Measurements from ENCODE around the gene AMOTL1.

Gene AMOTL1

GRCh38 chr11:94768602-94769541, 716 bp downstream of the AMOTL1 start:
- DNase-seq (ENCODE audit: low read depth in 2 of 3, low spot score in 2 of 3), result no peak

GRCh38 chr11:94769880-94770279, 1.7 kb downstream of the AMOTL1 start:
- no peak for DNase-seq (ENCODE audit: low read depth in 2 of 3, low spot score in 2 of 3)

GRCh38 chr11:94770563-94771120, 2.5 kb downstream of the AMOTL1 start:
- no peak for DNase-seq (ENCODE audit: low read depth in 2 of 3, low spot score in 2 of 3)

DNA sequence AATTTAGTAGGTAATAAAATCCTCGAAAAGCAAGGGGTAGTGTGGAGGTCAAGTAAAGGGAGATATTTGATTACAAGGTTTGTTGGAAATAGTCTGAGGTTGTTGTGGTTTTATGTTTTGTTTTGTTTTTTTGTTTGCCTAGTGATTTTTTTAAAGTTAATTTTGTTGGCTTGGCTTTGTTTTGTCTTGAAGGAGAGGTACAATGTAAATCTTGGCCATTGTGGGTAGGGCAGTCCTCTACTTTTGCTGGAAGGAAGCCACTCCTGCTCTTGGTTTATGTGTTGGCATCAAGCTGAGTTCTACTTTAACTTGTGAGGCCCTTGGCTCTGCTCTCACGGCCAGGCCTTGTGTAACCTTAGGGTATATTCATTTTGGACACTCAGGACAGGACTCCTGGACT, 3.2 kb downstream of the AMOTL1 start:
- no peak for DNase-seq (ENCODE audit: low read depth in 2 of 3, low spot score in 2 of 3)

DNA sequence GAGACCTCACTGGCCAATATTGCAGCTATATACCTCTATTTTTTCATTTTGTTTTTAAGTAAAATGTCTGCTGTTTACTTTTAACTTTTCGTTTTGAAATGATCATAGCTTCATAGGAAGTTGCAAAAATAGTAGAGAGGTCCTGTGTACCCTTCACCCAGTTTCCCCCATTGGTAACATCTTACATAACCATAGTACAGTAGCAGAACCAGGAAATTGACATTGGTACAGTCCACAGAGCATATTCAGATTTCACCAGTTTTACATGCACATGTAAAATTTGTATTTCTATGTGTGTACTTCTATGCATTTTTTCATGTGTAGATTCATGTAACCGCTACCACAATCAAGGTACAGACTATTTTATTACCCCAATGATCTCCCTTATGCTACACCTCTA, 3.8 kb downstream of the AMOTL1 start:
- DNase-seq (ENCODE audit: low read depth in 2 of 3, low spot score in 2 of 3), result no peak

- no peak for DNase-seq (ENCODE audit: low read depth in 2 of 3, low spot score in 2 of 3)
These were observed 5.7 kb downstream of the AMOTL1 start for GRCh38 chr11:94773842-94774241.

DNA sequence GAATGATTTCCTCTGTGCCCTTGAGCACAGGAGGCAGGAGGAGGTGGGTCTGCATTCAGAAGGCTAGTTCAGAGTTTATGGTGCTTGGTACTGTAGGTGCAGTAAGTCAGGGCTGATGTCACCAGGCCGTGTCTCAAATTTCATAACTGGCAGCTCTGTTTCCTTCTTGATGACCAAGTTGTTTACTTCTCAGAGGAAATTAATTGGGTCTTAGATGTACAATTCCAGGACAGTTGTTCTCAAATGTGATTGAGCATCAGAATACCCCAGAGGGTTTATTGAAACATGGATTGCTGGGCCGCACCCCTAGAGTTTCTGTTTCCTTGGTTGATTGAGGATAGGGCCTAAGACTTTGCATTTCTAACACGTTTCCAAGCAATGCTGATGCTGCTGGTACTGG, 6.2 kb downstream of the AMOTL1 start:
- no peak for DNase-seq (ENCODE audit: low read depth in 2 of 3, low spot score in 2 of 3)

DNA sequence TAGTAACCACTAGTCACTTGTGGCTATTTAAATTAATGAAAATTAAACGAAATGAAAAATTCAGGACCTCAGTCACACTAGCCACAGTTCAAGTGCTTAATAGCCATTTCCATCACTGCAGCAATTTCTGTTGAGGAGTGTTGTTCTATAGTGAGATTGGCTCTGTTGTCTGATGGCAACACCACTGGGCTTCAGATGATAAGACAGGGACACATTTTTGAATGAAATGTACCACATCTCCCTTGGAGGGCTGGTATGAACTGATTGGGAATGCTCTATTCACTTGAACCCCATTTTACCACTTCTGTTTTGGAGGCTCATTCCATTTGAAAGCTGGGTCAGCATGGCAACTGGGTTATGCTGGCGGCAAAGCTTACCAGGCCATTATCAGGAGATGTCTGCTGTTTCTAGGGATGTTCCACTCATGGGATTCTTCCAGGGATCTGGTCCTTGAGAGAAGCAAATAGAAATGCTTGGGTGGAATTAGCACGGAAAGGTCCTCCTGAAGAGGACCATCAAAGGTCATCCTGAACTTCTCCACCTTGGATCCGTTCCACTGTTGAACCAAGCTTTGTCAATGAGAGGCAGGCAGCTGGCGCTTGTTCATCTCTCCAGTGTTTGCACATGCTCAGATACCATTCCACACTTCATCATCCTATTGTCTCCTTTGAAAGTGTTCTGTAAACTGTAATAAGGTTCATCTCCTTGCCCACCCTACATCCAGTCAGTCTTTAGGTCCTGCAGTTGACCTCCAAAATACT, 7.6 kb downstream of the AMOTL1 start:
- no peak for DNase-seq (ENCODE audit: low read depth in 2 of 3, low spot score in 2 of 3)

GRCh38 chr11:94776351-94777321, 8.5 kb downstream of the AMOTL1 start:
- no peak for DNase-seq (ENCODE audit: low read depth in 2 of 3, low spot score in 2 of 3)

DNA sequence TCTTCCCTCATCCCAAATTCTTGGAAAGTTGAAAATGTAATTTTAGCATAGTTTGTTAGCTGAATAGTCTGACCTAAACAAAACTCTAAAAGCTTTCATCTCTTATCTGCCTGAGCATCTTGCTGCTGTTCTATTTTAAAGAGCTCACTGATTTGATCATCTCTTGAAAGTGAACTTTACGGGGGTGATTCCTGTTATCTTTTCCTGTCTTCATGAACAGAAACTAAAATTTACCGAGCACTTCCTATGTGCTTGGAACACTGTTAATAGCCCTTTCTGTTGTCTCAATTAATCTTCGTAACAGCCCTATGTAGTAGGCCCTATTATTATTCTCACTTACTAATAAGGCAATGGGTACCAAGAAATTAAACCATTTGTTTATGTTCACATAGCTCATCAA, 12.3 kb downstream of the AMOTL1 start:
- no peak for DNase-seq (ENCODE audit: low read depth in 2 of 3, low spot score in 2 of 3)

DNA sequence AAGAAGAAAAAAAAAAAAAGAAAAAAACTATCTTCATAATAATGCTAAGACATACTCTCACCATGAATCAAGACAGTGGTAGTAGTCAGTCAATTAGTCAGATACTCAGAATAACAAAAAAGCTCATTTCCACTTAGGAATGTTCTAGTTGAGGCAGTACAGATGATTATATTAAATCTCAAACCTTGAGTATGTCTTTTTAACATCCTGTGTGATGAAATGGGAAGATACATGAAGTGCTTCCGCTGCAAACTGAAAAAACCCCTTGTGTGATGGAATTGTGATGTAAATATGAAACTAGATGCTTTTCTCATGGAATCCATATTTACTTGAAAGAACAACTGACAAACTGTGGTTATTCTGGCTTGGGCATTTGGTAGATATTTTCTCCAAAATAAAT, 13.7 kb downstream of the AMOTL1 start:
- no peak for DNase-seq (ENCODE audit: low read depth in 2 of 3, low spot score in 2 of 3)

DNA sequence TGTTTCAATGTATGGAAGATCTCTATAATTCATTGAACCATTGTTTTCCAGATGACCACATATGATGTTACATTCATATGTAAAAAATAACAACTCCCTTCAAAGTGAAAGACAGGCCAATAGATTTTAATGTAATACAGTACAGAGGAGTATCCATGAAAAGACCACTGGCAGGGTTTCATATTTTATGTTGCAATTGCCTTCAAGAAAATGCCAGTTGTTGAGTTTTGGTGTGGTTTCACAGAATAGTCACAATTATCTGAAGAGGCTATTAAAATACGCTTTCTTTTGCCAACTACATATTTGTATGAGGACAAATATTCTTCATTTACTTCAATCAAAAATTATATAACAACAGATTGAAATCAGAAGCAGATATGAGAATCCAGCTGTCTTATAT, 14.3 kb downstream of the AMOTL1 start:
- DNase-seq (ENCODE audit: low read depth in 2 of 3, low spot score in 2 of 3), result no peak

DNA sequence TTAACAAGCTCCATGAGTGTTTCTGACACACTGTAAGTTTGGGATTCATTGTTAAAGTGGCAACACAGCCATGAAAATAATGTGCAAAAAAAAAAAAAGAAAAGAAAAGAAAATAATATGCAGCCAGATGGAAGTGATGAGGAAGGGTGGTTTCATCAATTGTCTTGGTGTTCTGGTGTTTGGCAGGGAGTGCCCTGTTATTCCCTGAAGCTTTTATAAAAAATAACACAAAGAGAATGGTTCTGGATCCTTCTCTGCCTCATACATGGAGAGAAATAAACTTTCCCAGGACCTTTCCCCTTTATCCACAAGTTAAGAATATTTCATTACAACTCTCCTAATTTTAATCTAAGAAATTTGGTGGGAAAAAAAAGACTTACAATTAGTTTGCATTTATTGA, 16.7 kb downstream of the AMOTL1 start:
- no peak for DNase-seq (ENCODE audit: low read depth in 2 of 3, low spot score in 2 of 3)

GRCh38 chr11:94785509-94785908, 17.4 kb downstream of the AMOTL1 start:
- no peak for DNase-seq (ENCODE audit: low read depth in 2 of 3, low spot score in 2 of 3)

- DNase-seq (ENCODE audit: low read depth in 2 of 3, low spot score in 2 of 3), result no peak
These were observed 18.3 kb downstream of the AMOTL1 start for GRCh38 chr11:94786264-94787126.

- no peak for DNase-seq (ENCODE audit: low read depth in 2 of 3, low spot score in 2 of 3)
These were observed 19.6 kb downstream of the AMOTL1 start for GRCh38 chr11:94787801-94788200.

- DNase-seq (ENCODE audit: low read depth in 2 of 3, low spot score in 2 of 3), result no peak
These were observed 20.2 kb downstream of the AMOTL1 start for GRCh38 chr11:94788396-94788795.

- DNase-seq (ENCODE audit: low read depth in 2 of 3, low spot score in 2 of 3), result no peak
These were observed 22.0 kb downstream of the AMOTL1 start for GRCh38 chr11:94790197-94790596.

DNA sequence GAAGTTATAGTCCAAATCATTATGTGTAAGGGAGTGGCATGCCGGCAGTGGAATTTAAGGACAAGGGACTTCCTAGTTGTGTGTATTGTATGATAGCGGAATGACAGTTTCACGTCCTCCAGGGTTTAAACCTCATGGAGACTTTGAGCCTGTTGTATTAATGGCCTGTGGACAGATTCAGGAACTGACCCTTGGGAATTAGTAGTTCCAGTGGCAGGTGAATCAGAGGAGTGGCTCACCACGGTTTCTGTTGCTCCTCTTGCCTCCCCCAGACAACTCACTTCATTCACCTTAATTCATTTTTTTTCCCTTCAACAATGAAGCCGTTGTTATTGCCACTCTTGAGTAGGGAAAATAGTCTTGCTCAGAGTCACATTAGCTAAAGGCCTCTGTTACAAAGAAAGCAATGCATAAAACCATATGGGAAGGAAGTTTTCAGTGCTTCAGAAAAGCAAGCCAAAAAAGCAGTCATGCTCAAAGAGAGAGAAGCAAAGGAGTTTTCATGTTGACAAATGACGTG, 22.6 kb downstream of the AMOTL1 start:
- no peak for DNase-seq (ENCODE audit: low read depth in 2 of 3, low spot score in 2 of 3)
